K562 (cell line): ENCODE results near the gene SLC26A8. TPM values are rescaled to one million over a fixed set of nuclear protein-coding genes. Genes with fewer than 3 reads are reported as not detected.

Experiments used
- CBX2 ChIP-seq: fragments of 200-600 bp; sonication (generic); IDR thresholded peaks from one replicate; pipeline ENCODE4 v1.6.1; 2012; ENCODE audit warnings: mild to moderate bottlenecking, low read length, inconsistent platforms; ENCODE audit not compliant: insufficient read depth, poor library complexity, severe bottlenecking
- HNRNPLL ChIP-seq: fragments of 200-400 bp; formaldehyde crosslinking; IDR thresholded peaks from 2 replicates; pipeline ENCODE4 v1.6.1; 2017; ENCODE audit warnings: low read length, low read depth, mild to moderate bottlenecking; ENCODE audit not compliant: poor library complexity, severe bottlenecking
- KAT8 ChIP-seq: fragments of 450-650 bp; IDR thresholded peaks from 2 replicates; pipeline ENCODE4 v1.6.1; 2016; ENCODE audit warnings: low read depth, mild to moderate bottlenecking
- MYC ChIP-seq, 2 experiments: fragments of 250-450 bp in 1 of 2; sonication (Bioruptor Pico) in 1 of 2; IDR thresholded peaks; 2 replicates each; pipeline versions ENCODE4 v1.5.1 to v1.6.1; 2012 to 2021; ENCODE audit warnings: low read depth in 2 of 2, borderline replicate concordance in 1 of 2, improper control_type of control experiment in 1 of 2, low read length in 1 of 2, mild to moderate bottlenecking in 1 of 2, moderate library complexity in 1 of 2
- POLR2AphosphoS2 ChIP-seq: IDR thresholded peaks from 2 replicates; pipeline ENCODE4 v1.6.1; 2012; ENCODE audit warnings: low read length, improper control_type of control experiment
- RBFOX2 ChIP-seq: fragments of 200-400 bp; formaldehyde crosslinking; IDR thresholded peaks from 2 replicates; pipeline ENCODE4 v1.6.1; 2017; ENCODE audit warnings: low read depth, mild to moderate bottlenecking, low read length, moderate library complexity
- SAP30 ChIP-seq: fragments of 200-600 bp; sonication (generic); IDR thresholded peaks from 2 replicates; pipeline ENCODE4 v1.6.1; 2012; ENCODE audit warnings: borderline replicate concordance, low read depth, mild to moderate bottlenecking, moderate library complexity, low read length, control low read depth, inconsistent platforms; ENCODE audit not compliant: insufficient read depth, poor library complexity, severe bottlenecking
- SIN3A ChIP-seq, 2 experiments: fragments of 150-350 bp in 1 of 2; IDR thresholded peaks; 2 replicates each; pipeline ENCODE4 v1.6.1; 2011 to 2016; ENCODE audit warnings: borderline replicate concordance in 2 of 2, low read depth in 2 of 2, low read length in 2 of 2, mild to moderate bottlenecking in 2 of 2, moderate library complexity in 2 of 2; ENCODE audit not compliant: control insufficient read depth in 1 of 2
- SMARCA4 ChIP-seq: fragments of 450-650 bp; IDR thresholded peaks from 2 replicates; pipeline ENCODE4 v1.6.1; 2016
- SMARCE1 ChIP-seq: fragments of 450-650 bp; IDR thresholded peaks from 2 replicates; pipeline ENCODE4 v1.7.1; 2016; ENCODE audit warnings: mild to moderate bottlenecking
- TOE1 ChIP-seq, 2 experiments: fragments of 450-650 bp in 1 of 2; sonication (generic) in 1 of 2; formaldehyde crosslinking in 1 of 2; IDR thresholded peaks; 2 replicates each; pipeline versions ENCODE4 v1.7.1 to v1.8.0; 2016 to 2022; ENCODE audit warnings: borderline replicate concordance in 2 of 2, mild to moderate bottlenecking in 2 of 2, antibody characterized with exemption in 1 of 2, inconsistent platforms in 1 of 2, low read depth in 1 of 2, missing genetic modification reagents in 1 of 2, moderate library complexity in 1 of 2
- ZNF232 ChIP-seq: sonication (generic); formaldehyde crosslinking; IDR thresholded peaks from 2 replicates; pipeline ENCODE4 v1.8.0; 2022; ENCODE audit warnings: mild to moderate bottlenecking, missing genetic modification reagents
- ZNF263 ChIP-seq: sonication (generic); formaldehyde crosslinking; IDR thresholded peaks from 2 replicates; pipeline ENCODE4 v1.8.0; 2022; ENCODE audit warnings: mild to moderate bottlenecking, missing genetic modification reagents, borderline replicate concordance
- polyA plus RNA-seq, 8 experiments: library from polyadenylated mRNA; depleted of rRNA in 4 of 8; stranded (reverse) in 5 of 8; unstranded in 3 of 8; fragments of >200 nt; fragmentation: Nextera tagmentation in 2 of 8; fragmentation: Illumina TruSeq in 1 of 8; extraction: Ambion mirVana in 2 of 8; extraction: Trizol in 1 of 8; gene quantifications; 2 replicates each; pipeline versions ENCODE4 v1.2.1 to v1.2.3, GENCODE V29; 2011 to 2014; ENCODE audit warnings: inconsistent platforms in 1 of 8, missing spikeins in 1 of 8
- total RNA-seq, 7 experiments: library from RNA; depleted of rRNA in 6 of 7; stranded (reverse); fragments of >200 nt in 6 of 7; fragmentation: Illumina TruSeq in 2 of 7; extraction: Trizol in 2 of 7; gene quantifications; 2 replicates each; pipeline versions ENCODE4 v1.2.1 to v1.2.3, GENCODE V29; 2011 to 2021; ENCODE audit warnings: low replicate concordance in 1 of 7
- TF ChIP-seq, protein P1 (sequence below): fragments of 200-800 bp; sonication (Bioruptor generic); IDR thresholded peaks from 2 replicates; pipeline ENCODE4 v1.6.1; 2017; ENCODE audit warnings: missing genetic modification characterization, missing compliant biosample characterization
- TF ChIP-seq, protein P2 (sequence below): fragments of 250-450 bp; sonication (Bioruptor Pico); IDR thresholded peaks from 2 replicates; pipeline ENCODE4 v1.9.0; 2021; ENCODE audit warnings: mild to moderate bottlenecking, inconsistent platforms
- TF ChIP-seq, protein P3 (sequence below), 2 experiments: fragments of 450-650 bp; conservative IDR thresholded peaks; 2 replicates each; pipeline ENCODE4 v1.6.1; 2017; ENCODE audit warnings: mild to moderate bottlenecking in 2 of 2, moderate library complexity in 2 of 2

SLC26A8 gene
- total and polyA plus RNA-seq, 9 of the 15 experiments (the other 6 are each of a cell fraction or from before 2014, with no cell fraction given): not detected

DNA sequence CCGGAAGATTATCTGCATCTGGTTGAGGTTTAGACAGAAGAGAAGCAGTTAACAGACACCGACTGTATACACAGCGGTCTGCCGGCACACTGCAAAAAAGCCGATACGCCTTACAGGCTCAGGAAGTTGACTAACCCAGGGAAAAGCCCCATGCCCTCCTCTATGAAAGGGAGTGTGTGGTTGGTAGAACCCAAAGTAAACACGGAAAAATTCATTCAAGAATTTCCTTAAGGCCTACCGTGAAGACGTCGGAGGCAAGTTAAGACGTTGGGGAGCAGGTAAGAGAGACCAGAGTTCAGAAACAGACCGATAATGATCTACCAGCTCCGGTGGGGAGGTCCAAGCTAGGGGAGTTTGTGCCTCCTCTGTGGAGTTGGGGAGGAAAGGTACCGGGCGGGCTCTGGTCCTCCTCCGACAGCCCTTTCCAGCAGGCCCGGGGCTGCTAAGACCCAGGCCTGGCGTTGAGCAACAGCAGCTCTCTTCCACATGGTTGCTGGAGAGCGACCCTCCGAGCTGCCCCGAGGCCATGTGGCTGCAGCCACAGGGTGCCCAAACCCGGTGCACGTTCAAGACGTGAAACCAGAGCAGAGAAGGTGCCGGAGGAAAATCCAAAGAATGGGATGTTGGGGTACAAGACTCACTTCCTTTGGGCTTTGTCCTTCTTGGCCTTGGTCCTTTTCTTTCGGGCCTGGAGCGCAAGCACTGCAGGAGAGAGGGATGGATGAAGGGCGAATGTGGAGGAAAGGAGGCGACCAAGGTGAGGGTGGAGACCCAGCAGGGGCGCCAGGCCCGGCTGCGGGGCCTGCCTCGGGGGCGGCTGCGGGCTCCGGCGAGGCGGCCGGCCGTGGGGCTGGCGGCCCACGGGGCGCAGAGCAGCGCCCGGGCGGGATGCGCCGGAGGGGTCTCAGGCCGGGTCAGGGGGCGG is 104.4 kb downstream of the SLC26A8 start (continued):
- TF ChIP-seq, protein P1, sequence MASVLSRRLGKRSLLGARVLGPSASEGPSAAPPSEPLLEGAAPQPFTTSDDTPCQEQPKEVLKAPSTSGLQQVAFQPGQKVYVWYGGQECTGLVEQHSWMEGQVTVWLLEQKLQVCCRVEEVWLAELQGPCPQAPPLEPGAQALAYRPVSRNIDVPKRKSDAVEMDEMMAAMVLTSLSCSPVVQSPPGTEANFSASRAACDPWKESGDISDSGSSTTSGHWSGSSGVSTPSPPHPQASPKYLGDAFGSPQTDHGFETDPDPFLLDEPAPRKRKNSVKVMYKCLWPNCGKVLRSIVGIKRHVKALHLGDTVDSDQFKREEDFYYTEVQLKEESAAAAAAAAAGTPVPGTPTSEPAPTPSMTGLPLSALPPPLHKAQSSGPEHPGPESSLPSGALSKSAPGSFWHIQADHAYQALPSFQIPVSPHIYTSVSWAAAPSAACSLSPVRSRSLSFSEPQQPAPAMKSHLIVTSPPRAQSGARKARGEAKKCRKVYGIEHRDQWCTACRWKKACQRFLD (CRISPR knock-in tag): peak; percentile 68; the same call in 1 of the 2 replicates
- TF ChIP-seq RBFOX2 (no peak), CBX2 (no peak), KAT8 (no peak), POLR2AphosphoS2 (no peak), TOE1 (IDR thresholded peaks at IDR 0.05; ENCODE audit: borderline replicate concordance) (no peak; the same call in 1 of the 2 replicates), TOE1 (CRISPR knock-in tag; IDR thresholded peaks at IDR 0.05; ENCODE audit: borderline replicate concordance, low read depth) (no peak), SMARCE1 (no peak), HNRNPLL (peak; percentile 28), ZNF232 (CRISPR knock-in tag) (peak; percentile 80; the same call in 1 of the 2 replicates), SIN3A (IDR thresholded peaks at IDR 0.05; ENCODE audit: borderline replicate concordance in 2 of 2, control insufficient read depth in 1 of 2, low read depth in 2 of 2, low read length in 2 of 2) (peak; percentile 66 to 76; a peak in 1 of 4 replicates), SMARCA4 (no peak; the same call in 1 of the 2 replicates), MYC (IDR thresholded peaks at IDR 0.05; ENCODE audit: low read depth, low read length) (peak; percentile 70; the same call in 1 of the 2 replicates), MYC (CRISPR knock-in tag; IDR thresholded peaks at IDR 0.05; ENCODE audit: borderline replicate concordance, low read depth) (0 out of 2 replicates have a peak, but pooled peaks have one; percentile 59), SAP30 (peak; percentile 79), ZNF263 (CRISPR knock-in tag) (0 out of 2 replicates have a peak, but pooled peaks have one; percentile 2)
- TF ChIP-seq, protein P2, sequence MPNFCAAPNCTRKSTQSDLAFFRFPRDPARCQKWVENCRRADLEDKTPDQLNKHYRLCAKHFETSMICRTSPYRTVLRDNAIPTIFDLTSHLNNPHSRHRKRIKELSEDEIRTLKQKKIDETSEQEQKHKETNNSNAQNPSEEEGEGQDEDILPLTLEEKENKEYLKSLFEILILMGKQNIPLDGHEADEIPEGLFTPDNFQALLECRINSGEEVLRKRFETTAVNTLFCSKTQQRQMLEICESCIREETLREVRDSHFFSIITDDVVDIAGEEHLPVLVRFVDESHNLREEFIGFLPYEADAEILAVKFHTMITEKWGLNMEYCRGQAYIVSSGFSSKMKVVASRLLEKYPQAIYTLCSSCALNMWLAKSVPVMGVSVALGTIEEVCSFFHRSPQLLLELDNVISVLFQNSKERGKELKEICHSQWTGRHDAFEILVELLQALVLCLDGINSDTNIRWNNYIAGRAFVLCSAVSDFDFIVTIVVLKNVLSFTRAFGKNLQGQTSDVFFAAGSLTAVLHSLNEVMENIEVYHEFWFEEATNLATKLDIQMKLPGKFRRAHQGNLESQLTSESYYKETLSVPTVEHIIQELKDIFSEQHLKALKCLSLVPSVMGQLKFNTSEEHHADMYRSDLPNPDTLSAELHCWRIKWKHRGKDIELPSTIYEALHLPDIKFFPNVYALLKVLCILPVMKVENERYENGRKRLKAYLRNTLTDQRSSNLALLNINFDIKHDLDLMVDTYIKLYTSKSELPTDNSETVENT: peak; percentile 68; the same call in 1 of the 2 replicates
- TF ChIP-seq, protein P3, sequence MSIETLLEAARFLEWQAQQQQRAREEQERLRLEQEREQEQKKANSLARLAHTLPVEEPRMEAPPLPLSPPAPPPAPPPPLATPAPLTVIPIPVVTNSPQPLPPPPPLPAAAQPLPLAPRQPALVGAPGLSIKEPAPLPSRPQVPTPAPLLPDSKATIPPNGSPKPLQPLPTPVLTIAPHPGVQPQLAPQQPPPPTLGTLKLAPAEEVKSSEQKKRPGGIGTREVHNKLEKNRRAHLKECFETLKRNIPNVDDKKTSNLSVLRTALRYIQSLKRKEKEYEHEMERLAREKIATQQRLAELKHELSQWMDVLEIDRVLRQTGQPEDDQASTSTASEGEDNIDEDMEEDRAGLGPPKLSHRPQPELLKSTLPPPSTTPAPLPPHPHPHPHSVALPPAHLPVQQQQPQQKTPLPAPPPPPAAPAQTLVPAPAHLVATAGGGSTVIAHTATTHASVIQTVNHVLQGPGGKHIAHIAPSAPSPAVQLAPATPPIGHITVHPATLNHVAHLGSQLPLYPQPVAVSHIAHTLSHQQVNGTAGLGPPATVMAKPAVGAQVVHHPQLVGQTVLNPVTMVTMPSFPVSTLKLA (conservative IDR thresholded peaks at IDR 0.05): peak in 1 of 2 experiments; percentile 46; a peak in 2 of 4 replicates
